Kasumi-1 (cell line): Measurements from ENCODE around the gene DYRK1A.

Experiments used
- DNase-seq, 2 experiments: peaks; one replicate each; lab custom pipeline; 2025; lab: John Stamatoyannopoulos, UW

DYRK1A gene

GRCh38 chr21:37566790-37567615, 200.4 kb downstream of the DYRK1A start:
- DNase-seq: no peak

- no peak for DNase-seq
These were observed 201.8 kb downstream of the DYRK1A start for GRCh38 chr21:37568415-37568814.

- DNase-seq: no peak
These were observed 202.3 kb downstream of the DYRK1A start for GRCh38 chr21:37568916-37569315.

GRCh38 chr21:37571442-37571841, 204.9 kb downstream of the DYRK1A start:
- no peak for DNase-seq

- DNase-seq: no peak
These were observed 207.7 kb downstream of the DYRK1A start for GRCh38 chr21:37574316-37574715.

- DNase-seq: no peak
These were observed 208.2 kb downstream of the DYRK1A start for GRCh38 chr21:37574751-37575150.

- no peak for DNase-seq
These were observed 209.0 kb downstream of the DYRK1A start for GRCh38 chr21:37575580-37575979.
